ENCODE results near the gene SNRNP27.

Gene SNRNP27

DNA sequence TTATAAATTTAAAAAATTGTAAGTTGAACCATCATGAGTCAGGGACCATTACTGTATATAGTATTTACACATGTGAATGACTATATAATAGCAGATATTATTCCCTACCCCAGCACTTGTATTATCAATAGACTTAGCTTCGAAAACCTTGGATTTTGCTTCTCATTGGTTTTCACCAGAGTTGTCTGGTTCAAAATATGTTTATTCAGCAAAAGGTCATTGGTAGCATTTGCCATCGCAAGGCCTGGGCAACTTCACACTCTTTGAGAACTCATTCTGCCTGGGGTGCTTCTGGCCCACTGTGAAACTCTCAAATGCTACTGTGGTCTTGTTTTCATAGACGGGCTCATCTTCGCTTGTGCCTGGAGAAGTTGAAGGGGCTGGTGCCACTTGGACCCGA, 41.3 kb downstream of the SNRNP27 start:
- no peaks in the 10 kb centered on the region for H3K9me3 Mint-ChIP-seq
- peaks cover 27% of the 10 kb centered on the region for H3K4me1 Mint-ChIP-seq
- no peak overlapping the region for H3K4me3 Mint-ChIP-seq
- ATAC-seq (no peak), DNase-seq (no peak)
- no peak overlapping the region for H3K27ac Mint-ChIP-seq
- no peaks in the 10 kb centered on the region for H3K27me3 Mint-ChIP-seq

DNA sequence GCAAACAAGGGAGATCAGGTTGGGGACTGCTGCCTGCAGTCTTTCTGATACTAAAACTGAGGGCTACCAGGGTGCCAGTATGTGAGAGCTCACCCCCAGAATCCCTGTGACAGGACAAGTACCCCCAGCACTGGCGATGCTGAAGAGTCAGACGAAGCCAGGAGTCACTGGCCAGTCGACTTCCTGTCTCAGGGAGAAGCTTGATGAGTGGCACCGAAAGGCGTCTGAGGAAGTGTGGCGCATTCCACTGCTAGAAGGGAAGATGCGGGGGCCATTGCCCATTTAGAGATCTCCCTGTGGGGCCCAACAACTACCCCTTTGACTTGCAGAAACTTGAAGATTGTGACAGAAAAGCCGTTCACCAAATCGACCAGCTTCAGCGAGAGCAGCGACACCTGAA, 43.1 kb downstream of the SNRNP27 start:
- Mint-ChIP-seq H3K4me1 (peaks cover 21% of the 10 kb centered on the region), H3K9me3 (no peaks in the 10 kb centered on the region), H3K4me3 (no peak overlapping the region), H3K27ac (peak overlapping the region in 1 of 2 donors; percentile 44), H3K27me3 (no peaks in the 10 kb centered on the region)
- DNase-seq (no peak), ATAC-seq (no peak)

DNA sequence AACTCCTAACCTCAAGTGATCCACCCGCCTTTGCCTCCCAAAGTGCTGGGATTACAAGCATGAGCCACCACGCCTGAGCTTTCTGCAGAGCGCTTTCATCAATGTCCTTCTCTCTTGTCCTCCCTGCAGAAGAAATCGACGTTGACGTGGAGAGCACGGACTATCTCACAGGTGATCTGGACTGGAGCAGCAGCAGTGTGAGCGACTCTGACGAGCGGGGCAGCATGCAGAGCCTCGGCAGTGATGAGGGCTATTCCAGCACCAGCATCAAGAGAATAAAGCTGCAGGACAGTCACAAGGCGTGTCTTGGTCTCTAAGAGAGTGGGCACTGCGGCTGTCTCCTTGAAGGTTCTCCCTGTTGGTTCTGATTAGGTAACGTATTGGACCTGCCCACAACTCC, 44.2 kb downstream of the SNRNP27 start:
- Mint-ChIP-seq H3K4me1 (peaks cover 17% of the 10 kb centered on the region), H3K27me3 (no peaks in the 10 kb centered on the region), H3K9me3 (no peaks in the 10 kb centered on the region), H3K27ac (peak overlapping the region in 1 of 2 donors; percentile 72), H3K4me3 (no peak overlapping the region)
- ATAC-seq (no peak), DNase-seq (no peak)

DNA sequence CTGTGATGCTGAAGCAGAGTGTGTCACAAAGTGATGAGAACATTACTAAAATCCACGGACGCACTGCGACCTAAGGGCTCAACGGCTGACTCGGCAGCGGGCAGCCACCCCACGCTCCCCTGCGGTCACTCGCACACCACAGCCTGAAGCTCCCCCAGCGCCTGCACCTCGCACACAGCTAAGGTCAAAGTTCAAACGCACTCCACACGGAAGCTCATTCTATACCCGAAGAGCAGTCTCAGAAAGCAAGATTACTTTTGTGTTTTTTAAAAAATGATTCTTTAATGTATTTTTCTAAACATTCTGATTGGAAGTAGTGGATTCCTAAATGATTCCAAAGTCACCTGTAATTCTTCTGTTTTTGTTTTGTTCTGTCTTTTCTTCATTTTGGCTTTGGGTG, 46.0 kb downstream of the SNRNP27 start:
- no peaks in the 10 kb centered on the region for H3K9me3 Mint-ChIP-seq

DNA sequence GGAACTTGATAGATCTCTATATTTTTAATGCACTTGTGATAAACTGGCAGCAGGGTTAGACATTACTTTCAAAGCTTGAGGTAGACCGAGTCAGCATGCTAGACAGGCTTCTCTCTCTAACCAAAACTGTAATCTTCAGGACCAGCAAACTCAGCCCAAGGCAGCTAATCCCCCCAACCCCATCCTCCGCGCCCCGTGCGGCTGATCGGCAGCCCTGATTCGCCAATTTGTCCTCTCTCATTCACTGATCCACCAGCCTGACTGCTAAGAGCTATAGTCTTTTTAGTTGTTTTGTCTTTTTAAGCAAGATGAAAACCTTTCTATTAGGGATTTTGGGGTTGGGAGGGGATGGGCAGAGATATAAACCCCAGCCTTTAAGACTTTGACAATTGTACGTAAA, 46.9 kb downstream of the SNRNP27 start:
- no peak overlapping the region for H3K27ac Mint-ChIP-seq
- DNase-seq (no peak), ATAC-seq (no peak)
- no peak overlapping the region for H3K4me3 Mint-ChIP-seq
- H3K27me3 Mint-ChIP-seq, result no peaks in the 10 kb centered on the region
- H3K4me1 Mint-ChIP-seq, result peaks cover 28% of the 10 kb centered on the region
- H3K9me3 Mint-ChIP-seq, result no peaks in the 10 kb centered on the region

More for the DNA sequence above, 46.0 kb downstream of the SNRNP27 start:
- no peak for DNase-seq
- Mint-ChIP-seq H3K27me3 (no peaks in the 10 kb centered on the region), H3K27ac (no peak overlapping the region), H3K4me1 (peaks cover 18% of the 10 kb centered on the region), H3K4me3 (no peak overlapping the region)
- ATAC-seq, result no peak

DNA sequence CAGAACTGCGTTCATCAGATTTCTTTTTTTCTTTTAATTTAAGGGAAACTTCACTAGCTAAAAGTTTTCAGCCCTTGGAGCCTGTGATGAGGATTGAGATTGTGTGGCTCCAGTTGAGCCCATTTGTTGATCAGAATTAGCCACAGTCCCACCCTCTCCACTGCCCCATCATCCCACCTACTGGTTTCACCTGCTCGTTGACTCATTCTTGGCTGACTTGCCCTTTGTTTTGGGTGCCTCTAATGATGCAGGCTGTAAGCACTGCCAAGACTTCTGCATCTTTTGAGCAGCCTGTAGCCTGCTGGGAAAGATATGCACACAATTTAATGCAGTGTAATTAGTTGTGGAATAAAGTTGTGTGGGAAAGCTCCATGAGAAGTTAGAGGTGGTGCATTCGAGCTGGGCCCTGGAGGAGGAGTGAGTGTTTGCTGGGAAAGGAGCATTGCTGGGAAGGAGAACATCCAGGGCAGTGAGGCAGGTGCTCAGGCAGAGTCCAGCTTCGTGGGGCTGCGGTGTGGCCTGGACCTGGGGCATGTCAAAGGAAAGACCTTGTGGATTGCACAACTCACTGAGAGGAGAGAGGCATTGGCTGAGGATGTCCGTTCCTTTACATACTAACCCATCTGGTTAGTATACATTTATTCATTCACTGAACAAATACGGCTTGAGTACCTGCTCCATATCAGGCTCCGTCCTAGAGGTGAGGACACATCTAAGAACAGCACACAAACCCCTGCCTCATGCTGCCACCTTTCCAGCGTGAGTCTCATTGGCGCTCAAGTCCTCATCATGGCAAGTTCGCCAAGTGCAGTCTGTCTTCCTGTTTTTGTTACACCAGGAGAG, 49.5 kb downstream of the SNRNP27 start:
- Mint-ChIP-seq H3K9me3 (no peaks in the 10 kb centered on the region), H3K4me3 (no peak overlapping the region), H3K27me3 (peaks cover 6% of the 10 kb centered on the region), H3K4me1 (peaks cover 49% of the 10 kb centered on the region), H3K27ac (no peak overlapping the region)
- DNase-seq (no peak), ATAC-seq (no peak)

DNA sequence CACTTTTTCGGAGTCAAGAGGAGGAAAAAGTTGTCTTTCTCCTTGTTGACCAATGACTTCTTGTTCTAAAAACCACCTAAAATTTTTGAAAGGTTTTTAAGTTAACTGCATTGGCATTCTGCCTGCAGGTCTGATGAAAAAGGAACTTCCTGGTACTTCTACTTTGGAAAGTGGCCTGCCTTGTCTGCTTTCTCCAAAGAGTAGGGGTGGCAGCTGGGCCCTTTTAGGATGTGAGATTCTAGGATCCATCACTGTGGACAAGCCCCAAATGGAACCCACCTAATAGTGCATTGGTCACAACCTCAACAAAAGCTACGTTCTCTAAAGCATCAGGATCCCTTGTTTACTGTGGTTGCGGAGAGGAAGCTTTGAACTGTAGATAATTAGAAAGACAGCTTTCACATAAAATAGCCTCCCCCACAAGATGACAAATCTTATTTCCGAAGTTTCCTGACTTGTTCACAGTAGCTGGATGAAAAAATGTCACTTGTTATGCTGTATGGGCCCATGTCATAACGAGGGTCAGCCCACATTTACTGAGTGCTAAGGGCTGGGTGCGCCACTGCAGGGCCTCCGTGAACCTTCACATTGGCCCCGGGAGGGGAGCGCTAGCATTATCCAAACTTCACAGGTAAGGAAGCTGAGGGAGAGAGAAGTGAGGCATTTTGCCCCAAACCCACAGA, 50.2 kb downstream of the SNRNP27 start:
- Mint-ChIP-seq H3K4me3 (no peak overlapping the region), H3K9me3 (no peaks in the 10 kb centered on the region), H3K27me3 (peaks cover 6% of the 10 kb centered on the region), H3K4me1 (peaks cover 49% of the 10 kb centered on the region), H3K27ac (no peak overlapping the region)
- DNase-seq (no peak), ATAC-seq (no peak)

DNA sequence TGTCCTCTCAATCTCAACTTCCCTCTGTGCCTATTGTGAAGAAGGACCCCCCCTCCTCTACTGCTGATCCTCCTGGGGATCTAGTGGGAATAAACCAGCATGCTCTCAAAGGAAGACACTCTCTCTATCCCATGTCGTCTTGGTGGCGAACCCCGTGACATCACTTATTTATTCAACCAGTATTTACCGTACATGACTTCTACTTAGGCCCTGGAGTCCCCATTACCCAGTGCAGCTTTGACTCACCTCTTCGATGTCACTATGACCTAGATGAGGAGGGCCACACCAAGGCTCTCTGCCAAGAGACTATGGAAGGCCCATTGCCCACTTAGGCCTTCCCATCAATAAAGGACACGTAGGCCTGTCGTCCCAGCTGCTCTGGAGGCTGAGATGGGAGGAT, 51.0 kb downstream of the SNRNP27 start:
- no peak overlapping the region for H3K27ac Mint-ChIP-seq
- no peaks in the 10 kb centered on the region for H3K9me3 Mint-ChIP-seq
- peaks cover 6% of the 10 kb centered on the region for H3K27me3 Mint-ChIP-seq
- H3K4me1 Mint-ChIP-seq, result peaks cover 49% of the 10 kb centered on the region
- no peak for ATAC-seq
- H3K4me3 Mint-ChIP-seq, result no peak overlapping the region
- DNase-seq, result no peak

DNA sequence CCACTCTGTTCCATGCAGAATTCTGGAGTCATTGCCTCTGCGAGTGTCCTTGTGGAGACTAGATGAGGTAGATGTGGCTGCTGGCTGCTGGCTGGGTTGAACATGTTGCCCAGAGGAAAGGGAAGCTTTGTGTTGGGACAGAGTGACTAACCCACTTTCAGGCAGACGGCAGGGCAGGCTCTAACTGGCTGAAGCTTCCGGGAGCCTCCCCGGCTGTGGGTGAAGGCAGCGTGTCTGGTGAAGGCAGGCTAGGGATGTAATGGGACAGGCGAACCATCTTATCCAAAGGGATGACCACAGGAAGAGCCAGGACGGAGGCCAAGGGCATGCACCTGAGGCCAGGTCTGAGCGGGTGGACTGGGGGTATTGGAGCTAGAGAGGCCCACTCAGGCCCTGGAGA, 51.7 kb downstream of the SNRNP27 start:
- ATAC-seq (no peak), DNase-seq (no peak)
- Mint-ChIP-seq H3K27ac (peak overlapping the region in 1 of 2 donors; percentile 79), H3K4me3 (peak overlapping the region in 1 of 2 donors; percentile 22), H3K27me3 (peaks cover 6% of the 10 kb centered on the region), H3K4me1 (peaks cover 49% of the 10 kb centered on the region), H3K9me3 (no peaks in the 10 kb centered on the region)

DNA sequence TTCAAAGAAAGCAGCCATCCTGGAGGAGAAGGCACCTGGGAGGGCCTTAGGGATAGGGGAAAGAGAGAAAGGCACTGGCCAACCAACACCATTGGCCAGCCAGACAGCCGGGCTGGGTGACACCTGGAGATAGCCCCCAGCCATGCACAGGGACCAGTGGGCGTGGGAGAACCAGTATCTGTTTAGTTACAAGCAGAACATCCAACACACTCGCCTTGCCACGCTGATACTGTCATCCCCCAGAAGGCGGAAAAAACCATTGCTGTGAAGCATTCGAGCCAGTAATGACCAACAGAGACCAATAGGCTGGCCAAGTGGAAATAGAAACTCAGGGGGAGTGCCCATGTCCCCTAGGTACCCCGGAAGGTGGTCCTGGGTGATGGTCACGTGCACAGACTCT, 52.2 kb downstream of the SNRNP27 start:
- Mint-ChIP-seq H3K27ac (peak overlapping the region in 1 of 2 donors; percentile 79), H3K4me1 (peaks cover 49% of the 10 kb centered on the region), H3K9me3 (no peaks in the 10 kb centered on the region), H3K4me3 (peak overlapping the region in 1 of 2 donors; percentile 22), H3K27me3 (peaks cover 6% of the 10 kb centered on the region)
- no peak for ATAC-seq
- no peak for DNase-seq

DNA sequence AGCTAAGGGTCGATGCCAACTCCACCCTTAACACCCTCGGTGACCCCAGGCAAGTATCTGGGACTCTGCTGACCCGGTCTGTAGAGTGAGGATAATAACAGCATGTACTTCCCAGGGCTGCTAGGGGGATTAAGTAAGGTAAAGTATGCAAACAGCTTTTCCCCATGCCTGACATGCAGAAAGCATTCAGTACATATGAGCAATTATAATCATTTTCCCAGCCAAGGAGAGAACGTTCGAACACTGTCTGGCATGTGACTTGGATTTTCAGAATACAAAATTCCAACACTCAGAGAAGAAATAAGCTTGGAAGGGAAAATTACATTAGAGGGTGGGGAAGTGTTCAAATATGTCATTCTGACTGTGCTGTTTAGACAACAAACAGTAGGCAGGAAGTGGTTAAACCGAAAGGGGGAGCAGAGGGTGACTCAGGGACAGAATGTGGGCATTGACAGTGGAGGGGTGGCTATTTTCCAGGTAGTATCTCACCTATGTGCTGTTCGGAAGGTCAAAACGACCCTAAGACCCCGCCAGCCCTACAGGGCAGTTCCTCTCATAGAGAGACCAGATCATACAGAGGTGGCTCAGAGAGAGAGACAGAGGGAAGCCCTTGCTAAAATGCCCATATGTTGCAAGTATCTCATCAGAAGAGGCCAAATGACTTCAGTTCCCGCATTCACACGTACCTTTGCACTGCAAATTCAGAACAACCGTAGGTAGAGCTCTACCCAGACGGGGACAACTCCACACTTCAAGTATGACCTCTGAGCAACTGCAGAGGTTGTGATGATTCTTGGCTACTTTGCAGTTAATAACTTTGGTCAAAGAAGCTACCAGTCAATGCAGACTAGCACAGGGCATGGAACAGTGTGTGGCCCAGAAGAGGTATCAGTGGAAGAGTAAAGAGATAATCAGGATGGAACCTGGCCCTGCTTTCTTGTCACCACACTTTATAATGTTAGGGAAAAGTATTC, 52.9 kb downstream of the SNRNP27 start:
- Mint-ChIP-seq H3K27ac (peak overlapping the region; percentile 81 to 85), H3K9me3 (no peaks in the 10 kb centered on the region), H3K4me1 (peaks cover 49% of the 10 kb centered on the region), H3K27me3 (peaks cover 6% of the 10 kb centered on the region), H3K4me3 (peak overlapping the region; percentile 49 to 62)
- ATAC-seq (peak; percentile 95), DNase-seq (peak; percentile 47 to 64)

DNA sequence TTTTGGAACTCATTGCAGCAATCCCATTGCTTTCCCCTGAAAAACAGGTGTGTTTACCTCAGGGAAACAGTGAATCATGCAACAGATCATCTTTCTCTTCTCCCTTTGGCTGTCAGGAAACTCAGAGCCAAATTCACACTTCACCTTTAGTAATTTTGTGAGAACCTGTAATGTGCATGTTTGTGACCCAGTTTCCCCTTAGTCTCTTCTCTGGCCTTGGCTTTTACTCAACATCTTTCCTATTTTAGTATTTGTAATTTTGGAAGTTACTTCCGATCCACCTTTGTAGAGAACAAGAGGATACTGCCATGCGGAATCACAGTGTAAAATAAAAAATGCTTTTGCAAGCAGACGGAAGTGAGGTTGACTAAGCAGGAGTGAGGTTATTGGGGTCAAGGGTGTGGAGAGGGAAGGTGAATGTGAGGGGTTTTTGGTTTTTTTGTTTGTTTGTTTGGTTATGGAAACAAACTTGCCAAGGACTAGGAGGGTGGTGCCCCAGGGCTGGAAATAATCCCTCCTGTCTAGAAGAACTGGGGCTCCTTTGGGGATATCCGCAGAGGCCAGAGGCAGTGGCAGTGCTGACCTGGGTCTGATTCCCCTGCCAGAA, 53.7 kb downstream of the SNRNP27 start:
- ATAC-seq, result no peak
- Mint-ChIP-seq H3K4me1 (peaks cover 49% of the 10 kb centered on the region), H3K27me3 (peaks cover 6% of the 10 kb centered on the region), H3K4me3 (no peak overlapping the region), H3K27ac (no peak overlapping the region), H3K9me3 (no peaks in the 10 kb centered on the region)
- DNase-seq, result no peak

DNA sequence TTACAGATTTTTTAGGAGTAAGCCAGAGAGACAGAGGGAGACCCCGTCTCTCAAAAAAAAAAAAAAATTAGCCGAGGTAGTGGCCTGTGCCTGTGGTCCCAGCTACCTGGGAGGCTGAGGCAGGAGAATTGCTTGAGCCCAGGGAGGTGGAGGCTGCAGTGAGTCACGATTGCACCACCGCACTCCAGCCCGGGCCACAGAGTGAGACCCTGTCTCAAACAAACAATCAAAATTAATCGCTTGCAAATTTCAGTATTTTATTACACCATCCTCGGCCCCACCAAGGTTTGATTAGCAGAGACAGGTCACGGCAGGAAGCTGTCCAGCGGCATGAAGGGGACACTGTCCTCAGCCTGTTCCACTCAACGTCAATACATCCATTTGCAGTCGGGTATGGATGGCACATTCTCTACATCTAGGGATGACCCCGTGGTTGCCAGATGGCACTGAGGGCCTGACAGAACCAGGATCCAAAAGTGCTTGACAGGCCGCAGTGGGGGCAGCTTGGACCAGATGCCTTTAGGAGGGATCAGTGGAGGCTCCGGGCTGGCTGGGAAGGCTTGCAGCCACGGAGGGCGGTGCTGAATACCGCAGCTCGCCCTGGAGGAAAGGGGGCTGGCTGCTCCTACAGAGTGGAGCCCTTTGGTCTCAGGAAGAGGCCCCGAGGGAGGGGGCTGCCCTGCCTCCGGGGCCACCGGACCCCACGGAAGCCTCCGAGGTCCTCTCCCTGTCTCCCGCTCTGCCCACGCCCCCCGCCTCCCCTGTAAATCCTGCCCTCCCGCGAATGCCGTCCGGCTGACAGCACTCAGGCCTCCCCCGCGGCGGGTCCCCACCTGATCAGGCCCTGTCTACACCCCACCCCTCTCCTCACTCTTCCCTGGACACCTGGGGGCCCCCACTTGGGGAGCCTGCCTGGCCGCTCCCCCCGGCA, 54.5 kb downstream of the SNRNP27 start:
- H3K9me3 Mint-ChIP-seq, result no peaks in the 10 kb centered on the region
- no peak overlapping the region for H3K27ac Mint-ChIP-seq
- H3K4me1 Mint-ChIP-seq, result peaks cover 45% of the 10 kb centered on the region
- no peak overlapping the region for H3K4me3 Mint-ChIP-seq
- ATAC-seq (no peak), DNase-seq (no peak)
- peaks cover 6% of the 10 kb centered on the region for H3K27me3 Mint-ChIP-seq

DNA sequence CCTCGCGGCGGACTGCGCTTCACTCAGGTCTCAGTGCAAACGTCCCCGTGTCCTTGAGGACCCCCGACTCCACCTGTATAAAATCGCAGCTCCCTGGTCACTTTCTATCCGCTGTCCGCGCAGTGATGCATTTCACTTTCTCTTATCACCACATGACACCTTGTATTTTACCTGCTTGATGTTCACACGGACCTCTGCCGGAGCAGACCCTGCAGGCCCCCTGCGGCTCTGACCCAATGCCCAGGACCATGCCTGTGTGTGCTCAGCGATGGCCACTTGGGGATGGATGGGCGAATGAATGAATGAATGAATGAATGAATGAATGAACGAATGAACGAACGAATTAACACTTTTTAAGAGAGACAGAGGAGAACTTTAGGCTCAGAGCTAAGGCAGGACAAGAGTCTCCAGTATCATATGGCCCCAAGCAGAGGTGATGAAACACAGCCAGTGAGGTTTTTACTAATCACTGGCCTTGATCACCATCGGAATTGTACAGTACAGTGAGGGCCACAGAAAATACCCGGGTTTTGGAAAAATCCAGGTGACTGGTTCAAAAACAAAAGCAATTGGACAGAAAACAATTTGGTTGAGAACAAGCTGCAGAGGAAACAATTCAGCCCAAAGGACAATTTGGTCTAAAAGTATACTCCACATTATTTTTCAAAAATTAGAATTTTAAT, 55.3 kb downstream of the SNRNP27 start:
- Mint-ChIP-seq H3K27ac (no peak overlapping the region), H3K4me3 (no peak overlapping the region), H3K27me3 (peaks cover 6% of the 10 kb centered on the region), H3K4me1 (peaks cover 38% of the 10 kb centered on the region), H3K9me3 (no peaks in the 10 kb centered on the region)
- DNase-seq, result no peak
- no peak for ATAC-seq
